ENCODE data around the gene AFG1L. TPM values are rescaled to one million over a fixed set of nuclear protein-coding genes. Genes with fewer than 3 reads are reported as not detected.
"Not testable (repeated sequence)": the region's sequence is repeated elsewhere in the genome, so short reads cannot be mapped to it uniquely, and the experiment has no call there.

AFG1L gene
- total RNA-seq, 1 donor from 2014 or later = 9.4 TPM

DNA sequence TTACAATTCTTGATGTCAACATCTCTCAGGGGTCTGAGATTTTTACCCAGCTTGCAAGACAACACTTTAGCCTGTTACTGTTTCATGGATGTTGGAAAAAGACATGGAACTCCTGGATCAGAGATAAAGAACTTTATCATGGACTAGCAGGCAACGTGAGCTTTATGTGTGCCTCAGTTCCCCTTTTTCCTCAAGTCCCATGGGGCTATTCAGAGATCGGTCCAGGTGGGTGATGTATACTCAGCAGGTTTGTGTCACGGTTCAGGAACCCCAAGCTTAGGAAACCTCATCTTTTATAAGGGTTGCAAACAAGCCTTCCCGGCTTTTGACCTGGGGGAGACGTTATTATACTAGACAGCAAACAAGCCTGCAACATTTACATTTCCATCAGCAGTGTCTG is 15.0 kb downstream of the AFG1L start:
- no peak overlapping the region for H3K27ac Mint-ChIP-seq (ENCODE audit: unreplicated experiment)
- no peak overlapping the region for H3K4me3 Mint-ChIP-seq (ENCODE audit: unreplicated experiment)
- TF ChIP-seq CTCF (IDR thresholded peaks at IDR 0.05; ENCODE audit: partially characterized antibody, unreplicated experiment) = no peak
- DNase-seq = no peak
- H3K4me1 Mint-ChIP-seq (ENCODE audit: low read depth, unreplicated experiment) = no peaks in the 10 kb centered on the region
- H3K36me3 Mint-ChIP-seq (ENCODE audit: unreplicated experiment) = no peaks in the 10 kb centered on the region
- H3K27me3 Mint-ChIP-seq (ENCODE audit: unreplicated experiment) = no peaks in the 10 kb centered on the region
- no peaks in the 10 kb centered on the region for H3K9me3 Mint-ChIP-seq (ENCODE audit: unreplicated experiment)

DNA sequence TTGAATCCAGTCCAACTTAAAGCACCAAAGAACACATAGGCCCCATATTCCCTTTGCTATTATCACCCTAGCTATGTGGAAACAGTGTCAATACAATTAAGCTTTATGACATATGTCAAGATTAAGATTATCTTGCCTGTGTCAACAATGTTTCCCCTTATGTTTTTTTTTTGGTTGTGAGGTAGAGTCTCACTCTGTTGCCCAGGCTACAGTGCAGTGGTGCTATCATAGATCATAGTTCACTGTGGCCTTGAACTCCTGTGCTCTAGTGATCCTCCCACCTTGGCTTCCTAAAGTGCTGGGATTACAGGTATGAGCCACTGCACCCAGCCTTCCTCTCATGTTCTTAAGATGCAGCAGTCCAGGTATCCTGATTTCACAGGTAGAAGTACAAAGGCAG is 17.8 kb downstream of the AFG1L start:
- no peak overlapping the region for H3K27ac Mint-ChIP-seq (ENCODE audit: unreplicated experiment)
- H3K9me3 Mint-ChIP-seq (ENCODE audit: unreplicated experiment) = peaks cover 1% of the 10 kb centered on the region
- no peak for TF ChIP-seq CTCF (IDR thresholded peaks at IDR 0.05; ENCODE audit: partially characterized antibody, unreplicated experiment)
- no peaks in the 10 kb centered on the region for H3K27me3 Mint-ChIP-seq (ENCODE audit: unreplicated experiment)
- no peaks in the 10 kb centered on the region for H3K4me1 Mint-ChIP-seq (ENCODE audit: low read depth, unreplicated experiment)
- no peak for DNase-seq
- no peak overlapping the region for H3K4me3 Mint-ChIP-seq (ENCODE audit: unreplicated experiment)
- H3K36me3 Mint-ChIP-seq (ENCODE audit: unreplicated experiment) = no peaks in the 10 kb centered on the region

DNA sequence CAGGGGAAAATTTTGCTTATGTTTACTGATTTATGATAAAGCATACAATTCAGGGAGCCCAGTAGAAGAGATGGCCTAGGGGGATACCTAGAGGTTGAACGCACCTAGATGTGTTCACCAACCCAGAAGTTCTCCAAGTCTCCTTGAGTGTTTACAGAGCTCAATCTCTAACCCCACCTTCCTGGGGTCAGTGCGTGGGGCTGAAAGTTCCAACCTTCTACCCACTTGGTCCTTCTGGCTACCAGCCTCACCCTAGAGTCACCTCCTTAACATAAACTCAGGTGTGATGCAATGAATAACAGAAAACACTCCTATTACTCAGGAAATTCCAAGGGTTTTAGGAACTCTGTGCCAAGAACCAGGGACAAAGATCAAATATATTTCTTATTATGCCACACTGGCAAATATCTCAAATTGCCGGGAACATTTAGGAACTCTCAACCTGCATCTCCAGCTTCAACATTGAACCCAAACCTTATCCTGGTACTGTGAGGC is 26.4 kb downstream of the AFG1L start:
- Mint-ChIP-seq H3K27ac (ENCODE audit: unreplicated experiment) (no peak overlapping the region), H3K4me3 (ENCODE audit: unreplicated experiment) (no peak overlapping the region), H3K36me3 (ENCODE audit: unreplicated experiment) (no peaks in the 10 kb centered on the region), H3K27me3 (ENCODE audit: unreplicated experiment) (no peaks in the 10 kb centered on the region), H3K4me1 (ENCODE audit: low read depth, unreplicated experiment) (peaks cover 5% of the 10 kb centered on the region), H3K9me3 (ENCODE audit: unreplicated experiment) (no peaks in the 10 kb centered on the region)
- DNase-seq = no peak
- no peak for TF ChIP-seq CTCF (IDR thresholded peaks at IDR 0.05; ENCODE audit: partially characterized antibody, unreplicated experiment)

DNA sequence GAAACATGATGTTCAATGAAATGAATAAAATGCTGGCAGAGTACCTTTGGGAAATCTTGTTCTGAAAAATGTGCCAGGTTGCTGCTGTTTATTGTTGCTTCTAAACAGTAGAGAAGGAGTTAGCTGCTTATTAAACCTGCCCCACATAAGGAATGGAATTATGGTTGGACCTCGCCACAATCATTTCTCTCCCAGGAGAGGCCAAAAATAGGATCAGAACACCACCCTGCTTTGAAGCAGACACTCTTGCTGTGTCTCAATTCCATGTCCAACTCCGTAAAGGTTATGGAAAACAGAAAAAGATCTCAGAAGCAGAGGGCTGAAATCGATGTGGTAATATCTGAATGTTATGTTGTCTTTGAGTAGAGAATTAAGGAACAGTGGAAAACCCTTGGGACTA is 27.9 kb downstream of the AFG1L start:
- no peaks in the 10 kb centered on the region for H3K9me3 Mint-ChIP-seq (ENCODE audit: unreplicated experiment)
- TF ChIP-seq CTCF (IDR thresholded peaks at IDR 0.05; ENCODE audit: partially characterized antibody, unreplicated experiment) = no peak
- H3K4me1 Mint-ChIP-seq (ENCODE audit: low read depth, unreplicated experiment) = peaks cover 5% of the 10 kb centered on the region
- DNase-seq = no peak
- H3K36me3 Mint-ChIP-seq (ENCODE audit: unreplicated experiment) = no peaks in the 10 kb centered on the region
- H3K4me3 Mint-ChIP-seq (ENCODE audit: unreplicated experiment) = no peak overlapping the region
- H3K27ac Mint-ChIP-seq (ENCODE audit: unreplicated experiment) = no peak overlapping the region
- H3K27me3 Mint-ChIP-seq (ENCODE audit: unreplicated experiment) = no peaks in the 10 kb centered on the region

DNA sequence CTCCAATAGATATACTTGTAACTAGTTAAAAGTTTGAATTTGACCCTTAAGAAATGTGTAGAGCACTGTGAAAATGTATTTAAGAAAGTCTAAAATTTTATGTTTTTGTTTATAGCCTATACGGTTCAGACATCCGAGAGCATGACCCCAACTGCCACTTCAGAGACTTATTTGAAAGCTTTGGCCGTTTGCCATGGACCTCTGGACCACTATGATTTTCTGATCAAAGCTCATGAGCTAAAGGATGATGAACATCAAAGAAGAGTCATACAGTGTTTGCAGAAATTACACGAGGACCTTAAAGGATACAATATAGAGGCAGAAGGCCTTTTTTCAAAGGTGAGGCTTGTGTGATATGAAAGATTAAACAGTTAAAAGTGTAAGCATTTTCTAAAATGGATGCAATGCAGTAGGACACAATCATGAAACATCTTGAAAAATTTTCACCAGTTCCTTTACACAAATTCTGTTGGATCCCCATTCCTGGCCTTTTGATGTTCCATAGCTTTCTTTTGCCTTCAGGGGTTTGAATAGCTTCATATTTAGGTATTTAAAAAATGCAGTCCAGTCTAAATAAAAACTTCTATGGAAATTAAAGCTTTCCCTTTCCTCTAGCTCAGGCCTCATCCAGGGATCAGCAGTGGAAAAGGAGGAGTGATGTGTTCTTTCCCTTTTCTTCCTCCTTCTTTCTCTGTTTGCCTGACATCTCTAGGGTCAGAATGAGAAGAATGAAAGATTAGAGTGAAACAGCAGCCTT is 29.0 kb downstream of the AFG1L start:
- H3K4me1 Mint-ChIP-seq (ENCODE audit: low read depth, unreplicated experiment) = peaks cover 5% of the 10 kb centered on the region
- no peak overlapping the region for H3K4me3 Mint-ChIP-seq (ENCODE audit: unreplicated experiment)
- no peaks in the 10 kb centered on the region for H3K27me3 Mint-ChIP-seq (ENCODE audit: unreplicated experiment)
- no peaks in the 10 kb centered on the region for H3K36me3 Mint-ChIP-seq (ENCODE audit: unreplicated experiment)
- no peaks in the 10 kb centered on the region for H3K9me3 Mint-ChIP-seq (ENCODE audit: unreplicated experiment)
- H3K27ac Mint-ChIP-seq (ENCODE audit: unreplicated experiment) = no peak overlapping the region
- TF ChIP-seq CTCF (IDR thresholded peaks at IDR 0.05; ENCODE audit: partially characterized antibody, unreplicated experiment) = no peak
- no peak for DNase-seq

GRCh38 chr6:108330221-108330785 is 35.4 kb downstream of the AFG1L start:
- not testable (repeated sequence) for H3K4me1 Mint-ChIP-seq (ENCODE audit: low read depth, unreplicated experiment); H3K36me3 Mint-ChIP-seq (ENCODE audit: unreplicated experiment); H3K4me3 Mint-ChIP-seq (ENCODE audit: unreplicated experiment); H3K27ac Mint-ChIP-seq (ENCODE audit: unreplicated experiment); DNase-seq; H3K9me3 Mint-ChIP-seq (ENCODE audit: unreplicated experiment); H3K27me3 Mint-ChIP-seq (ENCODE audit: unreplicated experiment)

Measured in glutamatergic neuron (in vitro differentiated cells).